GM19467 (cell line): ENCODE measurements around the gene AUNIP.

Source experiments
- ATAC-seq: cut with Tn5 transposase; IDR thresholded peaks from one replicate; pipeline ENCODE4 v1.9.1; 2021; ENCODE audit warnings: mild to moderate bottlenecking, moderate library complexity; ENCODE audit not compliant: unreplicated experiment

Gene AUNIP

GRCh38 chr1:25813071-25813733 is 46.1 kb downstream of the AUNIP start:
- ATAC-seq = no peak

GRCh38 chr1:25811384-25812082 is 47.7 kb downstream of the AUNIP start:
- ATAC-seq = no peak

DNA sequence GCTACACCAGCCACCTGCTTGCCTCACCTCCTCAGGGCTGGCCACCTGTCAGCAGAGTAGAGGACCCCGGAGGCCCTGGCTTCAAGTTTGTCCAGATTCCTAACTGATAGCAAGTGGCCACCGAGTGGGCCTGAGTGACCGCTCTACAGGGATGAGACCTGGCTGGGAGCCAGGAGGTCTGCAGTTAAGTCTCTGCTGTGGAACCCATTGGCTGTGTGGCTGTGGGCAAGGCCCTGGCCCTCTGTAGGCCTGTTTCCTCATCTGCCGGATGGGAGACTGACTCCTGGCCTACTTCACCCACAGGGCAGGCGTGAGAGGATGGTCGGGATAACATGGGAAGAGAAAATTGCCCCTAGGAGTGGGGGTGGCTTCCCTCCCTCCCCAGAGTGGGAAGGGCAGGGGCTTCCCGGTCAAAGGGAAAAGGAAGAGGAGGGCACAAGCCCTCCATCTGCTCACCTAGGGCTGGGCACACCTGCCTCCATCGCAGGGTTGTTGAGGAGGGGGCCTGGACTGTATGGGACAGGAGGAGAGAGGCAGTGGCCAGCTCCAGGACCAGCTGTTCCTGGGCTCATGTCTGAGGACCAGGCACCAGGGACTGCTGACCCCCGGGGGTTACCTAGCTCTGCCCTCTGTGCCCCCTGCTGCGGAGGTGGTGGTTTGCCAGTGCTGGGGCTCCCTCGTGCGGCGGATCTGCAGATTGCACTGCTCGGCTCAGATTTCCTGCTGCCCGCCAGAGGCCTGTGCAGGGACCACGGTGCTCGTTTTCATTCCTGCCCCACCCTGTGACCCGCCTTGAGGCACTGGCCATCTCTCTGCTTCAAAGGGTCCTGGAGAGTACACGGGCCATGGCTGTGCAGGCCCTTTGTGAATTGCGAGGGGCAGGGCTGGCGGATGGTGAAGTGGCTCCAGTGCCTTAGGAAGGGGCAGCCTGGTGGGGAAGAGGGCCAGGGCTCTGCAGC is 48.6 kb downstream of the AUNIP start:
- ATAC-seq = no peak

GRCh38 chr1:25809929-25810328 is 49.3 kb downstream of the AUNIP start:
- no peak for ATAC-seq

GRCh38 chr1:25809283-25809926 is 49.9 kb downstream of the AUNIP start:
- ATAC-seq = no peak

DNA sequence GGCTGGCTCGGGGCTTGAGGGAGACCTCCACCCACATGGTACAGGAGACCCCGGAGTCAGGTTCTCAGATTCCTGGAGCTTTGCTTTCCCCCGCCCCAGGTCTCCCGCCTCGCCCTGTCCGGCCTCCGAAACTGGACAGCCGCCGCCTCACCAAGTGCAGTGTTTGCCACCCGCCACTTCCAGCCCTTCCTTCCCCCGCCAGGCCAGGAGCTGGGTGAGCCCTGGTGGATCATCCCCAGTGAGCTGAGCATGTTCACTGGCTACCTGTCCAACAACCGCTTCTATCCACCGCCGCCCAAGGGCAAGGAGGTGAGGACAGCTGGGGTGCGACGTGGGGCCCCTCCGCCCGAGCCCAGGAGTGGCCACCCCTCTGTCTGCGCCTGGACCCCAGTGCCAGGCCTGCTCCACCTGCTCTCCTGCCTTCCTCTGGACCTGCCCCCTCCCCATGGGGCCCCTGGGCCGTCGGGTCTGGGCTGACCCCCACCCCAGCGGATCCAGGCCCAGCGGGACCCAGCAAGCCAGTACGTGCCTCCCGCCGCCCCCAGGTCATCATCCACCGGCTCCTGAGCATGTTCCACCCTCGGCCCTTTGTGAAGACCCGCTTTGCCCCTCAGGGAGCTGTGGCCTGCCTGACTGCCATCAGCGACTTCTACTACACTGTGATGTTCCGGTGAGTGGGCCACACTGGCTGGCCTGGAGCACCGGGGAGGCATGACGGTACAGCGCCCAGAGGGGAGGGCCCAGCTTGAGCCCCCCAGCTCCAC is 50.6 kb downstream of the AUNIP start:
- no peak for ATAC-seq

GRCh38 chr1:25807480-25808390 is 51.5 kb downstream of the AUNIP start:
- ATAC-seq = no peak

- ATAC-seq = no peak
Measured at GRCh38 chr1:25806418-25806817, 52.8 kb downstream of the AUNIP start.

DNA sequence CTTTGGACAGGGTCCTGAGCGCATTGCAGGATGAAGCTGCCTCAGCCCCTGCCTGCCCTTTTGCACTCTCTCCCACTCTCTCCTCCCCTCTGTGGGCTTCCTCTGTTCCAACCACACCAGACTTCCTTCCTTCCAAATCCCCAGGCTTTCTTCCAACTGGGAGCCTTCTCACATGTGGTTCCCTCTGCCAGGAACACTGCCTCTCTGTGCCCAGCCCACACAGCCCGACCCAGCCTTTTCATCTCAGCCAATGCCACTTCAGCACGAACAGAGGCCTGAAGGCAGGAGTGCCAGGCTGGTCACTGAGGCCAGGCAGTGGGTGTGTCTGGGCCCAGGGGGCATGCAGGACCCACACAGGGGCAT is 53.4 kb downstream of the AUNIP start:
- ATAC-seq = no peak

DNA sequence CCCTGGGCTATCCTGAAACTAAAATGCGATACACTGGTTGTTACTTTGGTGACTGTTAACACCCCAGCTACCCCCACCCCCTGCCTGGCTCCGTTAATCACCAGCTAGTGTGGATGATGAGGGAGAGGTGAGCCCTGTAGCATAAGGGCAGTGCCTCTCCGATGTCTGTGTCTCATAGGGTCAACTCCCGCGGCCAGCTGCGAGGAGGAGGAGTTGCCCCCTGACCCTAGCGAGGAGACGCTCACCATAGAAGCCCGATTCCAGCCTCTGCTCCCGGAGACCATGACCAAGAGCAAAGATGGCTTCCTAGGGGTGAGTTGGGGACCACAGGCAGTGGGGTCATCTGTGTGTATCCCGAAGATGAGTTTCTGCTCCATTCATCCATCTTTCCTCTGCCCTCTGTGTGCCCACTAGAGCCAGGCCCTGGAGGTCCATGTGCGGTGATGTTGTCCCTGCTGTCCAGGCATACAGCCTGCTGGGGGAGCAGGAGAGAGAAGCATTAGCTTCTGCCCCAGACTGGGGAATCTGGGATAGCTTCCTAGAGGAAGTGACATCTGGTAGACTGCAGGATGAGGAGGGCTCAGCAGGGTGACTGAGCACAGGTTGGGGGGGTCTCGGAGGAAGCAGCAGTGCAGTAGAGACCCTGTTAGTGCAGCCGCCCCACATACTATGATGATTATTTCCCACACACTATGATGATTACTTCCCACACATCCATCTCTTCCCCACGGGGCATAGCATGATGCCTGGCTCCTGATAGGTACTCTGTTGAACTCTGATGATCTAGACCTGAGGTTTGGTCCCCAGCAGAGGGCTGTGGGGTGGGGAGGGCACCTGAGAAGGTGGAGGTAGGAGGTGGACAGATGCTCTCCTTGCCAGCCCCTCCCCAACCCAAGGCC is 54.0 kb downstream of the AUNIP start:
- ATAC-seq = no peak

GRCh38 chr1:25804244-25804963 is 54.9 kb downstream of the AUNIP start:
- ATAC-seq = no peak

DNA sequence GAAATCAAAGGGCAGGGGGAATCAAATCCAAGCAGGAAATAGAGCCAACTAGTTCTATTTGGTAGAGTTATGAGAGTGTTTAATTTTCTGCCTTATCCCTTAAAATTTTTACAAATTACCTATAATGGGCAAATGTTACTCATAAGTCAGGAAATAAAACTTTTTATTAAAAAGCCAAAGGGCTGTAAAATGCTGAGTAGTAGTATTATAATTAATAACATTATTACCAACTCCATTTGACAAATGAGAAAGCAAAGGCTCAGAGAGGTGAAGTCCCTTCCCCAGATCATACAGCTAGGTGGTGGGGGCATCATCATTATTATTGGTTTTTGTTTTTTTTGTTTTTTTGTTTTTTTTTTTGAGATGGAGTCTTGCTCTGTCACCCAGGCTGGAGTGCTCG is 55.9 kb downstream of the AUNIP start:
- no peak for ATAC-seq

DNA sequence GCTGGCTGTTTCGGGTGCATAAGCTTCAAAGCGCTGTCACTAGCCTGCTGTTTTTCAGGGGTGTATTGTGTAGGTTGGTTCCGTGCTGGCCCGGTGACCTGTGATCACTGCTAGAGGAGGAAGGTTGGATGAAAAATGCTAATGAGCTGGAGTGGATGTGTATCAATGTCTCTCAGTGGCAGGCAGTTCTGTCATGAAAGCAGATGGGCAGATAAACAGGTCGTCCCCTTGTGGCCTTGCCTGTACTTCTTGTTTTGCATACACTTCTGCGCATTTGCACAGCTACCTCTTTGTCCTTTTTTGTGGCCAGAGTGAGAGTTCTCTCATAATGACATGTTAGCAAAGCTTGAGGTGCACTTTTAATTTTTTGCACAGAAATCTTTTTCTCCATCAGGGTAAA is 56.3 kb downstream of the AUNIP start:
- no peak for ATAC-seq

DNA sequence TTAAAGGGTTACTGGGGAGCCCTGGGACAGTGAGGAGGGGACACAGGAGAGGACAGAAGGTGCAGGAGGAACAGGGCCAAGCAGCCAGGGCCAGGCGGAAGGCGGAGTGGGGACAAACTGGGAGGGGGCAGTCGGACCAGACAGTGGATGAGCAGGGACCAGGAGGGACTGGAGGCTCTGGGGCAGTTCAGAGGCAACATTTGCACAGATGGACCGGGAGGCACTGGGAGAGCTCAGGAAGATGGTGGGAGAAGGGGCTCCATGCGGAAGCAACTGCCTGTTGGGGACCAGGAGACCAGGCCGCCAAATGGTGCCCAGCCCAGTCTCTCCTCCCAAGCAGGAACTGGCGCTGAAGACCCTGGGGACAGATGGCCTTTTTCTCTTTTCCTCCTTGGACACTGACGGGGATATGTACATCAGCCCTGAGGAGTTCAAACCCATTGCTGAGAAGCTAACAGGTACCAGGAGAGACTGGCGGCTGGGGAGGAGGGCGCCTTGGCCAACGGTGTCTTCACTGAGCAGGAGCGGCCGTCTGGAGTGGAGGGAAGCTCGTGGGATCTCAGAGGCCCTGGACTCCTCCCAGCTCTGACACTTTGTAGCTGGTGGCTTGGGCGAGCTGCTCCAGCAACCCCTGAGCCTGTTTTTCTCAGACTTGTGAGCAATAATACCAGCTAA is 58.4 kb downstream of the AUNIP start:
- ATAC-seq = no peak

GRCh38 chr1:25799935-25800702 is 59.1 kb downstream of the AUNIP start, which contains the start of gene SELENON:
SELENON (plus strand) TSS chr1:25800193; CDS start chr1:25800231, 38 bp downstream.
- ATAC-seq = no peak

DNA sequence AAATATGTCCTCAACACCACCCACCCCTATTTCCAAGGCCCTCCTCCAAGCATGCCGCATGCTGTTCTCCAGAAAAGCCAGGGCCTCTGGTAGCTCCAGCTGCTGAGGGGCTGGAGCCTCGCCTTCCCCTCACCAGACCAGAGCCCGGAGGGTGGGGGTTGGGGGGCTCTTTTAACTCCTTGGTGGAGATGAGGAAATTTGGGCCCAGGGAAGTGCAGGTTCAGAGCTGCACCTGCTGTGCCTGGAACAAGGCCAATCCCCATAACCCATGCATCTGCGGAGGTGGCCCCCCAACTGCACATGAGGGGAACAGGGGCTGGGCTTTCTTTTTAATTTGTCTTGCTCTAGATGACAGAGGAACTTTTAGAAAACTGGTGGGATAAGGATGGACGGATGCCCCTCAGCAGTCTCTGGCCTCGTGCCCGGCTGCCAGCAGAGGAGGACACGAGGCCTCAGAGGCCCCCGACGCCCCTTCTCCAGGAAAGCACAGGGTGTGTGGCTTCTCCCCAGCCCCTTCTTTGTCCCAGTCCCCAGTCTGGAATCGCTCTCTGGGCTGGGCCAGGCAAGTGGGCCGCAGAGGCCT is 59.8 kb downstream of the AUNIP start:
- ATAC-seq = no peak
